HG03045 (cell line): ENCODE data around the gene RASSF7.

Source experiments
- ATAC-seq: cut with Tn5 transposase; IDR thresholded peaks from one replicate; pipeline ENCODE4 v1.9.1; 2021; ENCODE audit warnings: mild to moderate bottlenecking, moderate library complexity; ENCODE audit not compliant: unreplicated experiment

RASSF7 gene

DNA sequence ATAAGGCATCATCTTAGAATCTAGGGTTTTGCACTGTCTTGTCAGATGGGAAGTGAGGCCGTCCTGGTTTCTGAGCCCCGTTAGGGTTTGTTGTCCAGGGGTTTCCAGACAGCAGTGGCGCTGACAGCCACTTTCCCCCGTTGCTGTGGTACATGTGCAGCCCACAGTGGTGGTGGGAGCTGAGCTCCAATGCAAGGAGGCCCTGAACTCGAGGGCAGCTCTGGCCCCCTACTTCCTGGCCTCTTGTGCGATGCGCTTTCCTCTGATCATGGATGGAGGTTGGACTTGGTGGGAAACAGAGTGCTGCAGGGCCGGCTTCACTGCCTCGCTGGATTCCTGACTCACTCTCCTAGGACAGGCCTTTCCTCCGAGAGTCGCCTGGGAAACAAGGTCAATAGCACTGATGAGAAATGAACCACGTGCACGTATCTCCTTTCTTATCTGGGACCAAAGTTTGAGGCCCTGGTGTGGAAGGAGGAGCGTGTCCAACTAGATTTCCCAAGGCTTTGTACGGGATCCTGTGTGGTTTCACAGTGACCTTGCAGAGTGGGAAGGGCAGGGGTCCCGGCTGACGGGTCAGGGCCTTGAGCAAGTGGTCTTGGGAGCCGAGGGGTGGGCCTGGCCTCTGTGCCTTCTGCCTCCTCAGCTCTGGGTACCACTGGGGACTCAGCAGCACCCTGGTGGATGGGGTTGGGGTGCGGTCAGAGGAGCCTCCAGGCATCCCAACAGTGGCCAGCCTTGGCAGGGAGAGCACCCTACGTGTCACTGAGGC is 19.2 kb downstream of the RASSF7 start:
- ATAC-seq: no peak

GRCh38 chr11:581342-581741 is 20.6 kb downstream of the RASSF7 start:
- ATAC-seq: no peak

GRCh38 chr11:581752-582151 is 21.0 kb downstream of the RASSF7 start:
- ATAC-seq: no peak

GRCh38 chr11:584287-584686 is 23.5 kb downstream of the RASSF7 start:
- ATAC-seq: no peak

GRCh38 chr11:586376-587316 is 25.9 kb downstream of the RASSF7 start:
- no peak for ATAC-seq

- ATAC-seq: no peak
These were observed 26.8 kb downstream of the RASSF7 start for GRCh38 chr11:587546-587945.

GRCh38 chr11:587978-588380 is 27.2 kb downstream of the RASSF7 start:
- ATAC-seq: no peak

DNA sequence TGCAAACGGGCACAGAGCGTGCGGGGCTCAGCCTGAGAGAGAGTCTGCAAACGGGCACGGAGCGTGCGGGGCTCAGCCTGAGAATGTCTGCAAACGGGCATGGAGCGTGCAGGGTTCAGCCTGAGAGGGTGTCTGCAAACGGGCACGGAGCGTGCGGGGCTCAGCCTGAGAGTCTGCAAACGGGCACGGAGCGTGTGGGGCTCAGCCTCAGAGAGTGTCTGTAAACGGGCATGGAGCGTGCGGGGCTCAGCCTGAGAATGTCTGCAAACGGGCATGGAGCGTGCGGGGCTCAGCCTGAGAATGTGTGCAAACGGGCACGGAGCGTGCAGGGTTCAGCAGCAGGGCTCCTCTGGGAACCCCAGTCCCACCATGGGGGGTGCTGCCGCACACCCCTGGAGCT is 29.0 kb downstream of the RASSF7 start:
- no peak for ATAC-seq

GRCh38 chr11:590997-591396 is 30.2 kb downstream of the RASSF7 start:
- ATAC-seq: no peak

DNA sequence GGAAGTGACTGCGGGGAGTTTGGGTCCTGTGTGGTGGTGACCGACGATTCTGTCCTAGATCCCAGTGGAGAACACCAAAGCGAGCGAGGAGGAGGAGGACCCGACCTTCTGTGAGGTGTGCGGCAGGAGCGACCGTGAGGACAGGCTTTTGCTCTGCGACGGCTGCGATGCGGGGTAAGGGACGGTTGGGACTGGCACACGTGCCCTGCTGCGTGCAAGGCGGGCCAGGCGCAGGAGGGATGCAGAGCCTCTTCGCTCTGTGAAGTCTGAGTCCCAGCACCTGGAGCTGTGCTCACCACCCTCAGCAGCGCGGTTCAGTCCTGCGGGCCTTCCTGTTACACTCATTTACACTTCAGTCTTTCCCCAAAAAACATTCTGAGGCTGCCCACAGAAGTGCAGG is 31.7 kb downstream of the RASSF7 start:
- no peak for ATAC-seq

- no peak for ATAC-seq
These were observed 32.1 kb downstream of the RASSF7 start for GRCh38 chr11:592918-593317.

DNA sequence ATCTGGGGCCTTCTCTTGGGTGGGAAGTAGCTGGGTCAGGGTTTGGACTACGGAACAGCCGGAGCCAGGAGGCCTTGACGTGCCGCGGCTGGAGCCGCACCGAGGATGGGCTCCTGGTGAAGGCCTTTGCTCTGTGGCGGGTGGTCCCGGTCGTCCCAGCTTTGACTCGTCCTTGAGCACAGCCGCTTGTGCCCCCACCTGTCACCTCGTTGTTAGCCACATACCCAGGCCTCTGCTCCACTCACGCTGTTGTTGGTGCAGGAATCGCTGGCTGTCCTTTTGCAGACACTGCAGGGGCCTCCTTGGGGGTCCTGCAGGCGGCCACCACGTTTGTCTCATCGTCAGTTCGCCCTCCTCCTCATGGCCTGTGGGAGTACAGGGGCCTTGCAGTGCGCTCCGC is 32.6 kb downstream of the RASSF7 start:
- no peak for ATAC-seq

GRCh38 chr11:595400-595799 is 34.6 kb downstream of the RASSF7 start:
- no peak for ATAC-seq

DNA sequence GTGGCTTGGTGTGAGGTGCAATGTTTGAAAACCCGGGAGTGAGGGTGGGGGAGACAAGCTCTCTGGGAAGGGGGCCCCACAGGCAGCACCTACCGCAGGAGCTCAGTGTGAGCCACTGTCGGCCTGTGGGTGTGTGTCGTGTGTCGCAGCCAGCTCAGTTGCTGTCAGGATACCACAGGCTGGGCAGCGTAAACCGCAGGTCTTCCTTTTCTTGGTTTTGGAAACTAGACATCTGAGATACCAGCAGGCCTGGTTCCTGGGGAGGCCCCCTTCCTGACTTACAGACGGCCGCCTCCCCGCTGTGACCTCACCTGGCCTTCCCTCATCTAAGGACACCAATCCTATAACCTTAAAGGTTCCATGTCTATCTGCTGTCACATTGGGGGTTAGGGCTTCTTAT is 35.6 kb downstream of the RASSF7 start:
- no peak for ATAC-seq

GRCh38 chr11:597166-597725 is 36.5 kb downstream of the RASSF7 start:
- ATAC-seq: no peak

DNA sequence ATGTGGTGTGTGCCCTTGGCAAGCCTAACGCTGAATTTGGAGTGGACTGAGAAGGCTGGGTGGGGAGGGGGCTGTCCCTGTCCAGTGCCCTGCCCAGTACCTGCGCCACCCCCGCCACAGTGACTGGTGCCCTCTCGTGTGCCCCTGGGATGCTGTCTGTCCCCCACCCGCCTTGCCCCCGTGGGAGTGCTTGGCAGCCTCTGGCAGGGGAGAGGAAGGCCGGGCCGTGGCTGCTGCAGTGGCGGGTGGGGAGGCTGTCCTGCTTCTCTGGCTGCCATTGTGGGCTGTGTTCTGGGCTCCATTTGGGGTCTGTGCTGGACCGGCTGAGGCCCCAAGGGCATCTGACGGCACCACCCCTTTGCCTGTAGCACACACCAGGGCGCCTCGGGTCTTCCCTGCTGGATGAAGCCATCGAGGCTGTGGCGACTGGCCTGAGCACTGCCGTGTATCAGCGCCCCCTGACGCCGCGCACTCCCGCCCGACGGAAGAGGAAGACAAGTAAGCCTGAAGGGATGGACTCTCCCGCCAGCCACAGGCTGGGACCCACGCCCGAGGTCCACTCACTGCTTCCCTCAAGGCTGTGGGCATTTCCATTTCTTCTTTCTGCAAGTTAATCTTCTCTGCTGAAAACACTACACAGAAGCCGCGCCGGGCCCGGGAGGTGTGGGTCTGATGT is 37.4 kb downstream of the RASSF7 start:
- ATAC-seq: no peak

DNA sequence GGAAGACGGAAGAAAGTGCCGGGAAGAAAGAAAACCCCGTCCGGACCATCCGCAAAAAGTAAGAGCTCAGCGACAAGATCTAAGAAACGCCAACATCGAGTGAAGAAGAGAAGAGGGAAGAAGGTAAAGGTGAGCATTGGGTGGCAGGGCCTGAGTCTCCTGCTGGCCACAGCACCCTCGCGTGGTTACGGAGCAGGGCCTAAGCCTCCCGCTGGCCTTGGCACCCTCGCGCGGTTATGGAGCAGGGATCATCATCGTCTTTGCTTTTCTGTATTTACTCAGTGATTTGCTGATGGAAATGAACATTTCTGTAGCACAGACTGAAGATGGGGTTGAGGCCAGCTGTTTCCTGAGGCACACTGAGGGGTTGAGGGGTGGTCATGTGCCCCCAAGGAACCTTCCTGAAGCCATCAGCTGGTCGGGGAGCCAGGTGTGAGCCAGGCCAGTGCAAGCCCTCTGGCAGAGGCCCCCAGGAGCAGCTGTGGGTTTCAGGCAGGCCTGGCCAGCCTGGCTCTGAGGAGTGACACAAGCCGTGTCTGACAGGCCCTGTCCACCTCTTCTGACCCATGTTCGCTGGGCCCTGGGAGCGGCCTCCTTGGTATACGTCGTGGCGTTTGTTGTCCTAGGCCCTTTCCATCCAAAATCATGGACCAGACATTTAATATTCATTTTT is 40.9 kb downstream of the RASSF7 start:
- ATAC-seq: no peak

DNA sequence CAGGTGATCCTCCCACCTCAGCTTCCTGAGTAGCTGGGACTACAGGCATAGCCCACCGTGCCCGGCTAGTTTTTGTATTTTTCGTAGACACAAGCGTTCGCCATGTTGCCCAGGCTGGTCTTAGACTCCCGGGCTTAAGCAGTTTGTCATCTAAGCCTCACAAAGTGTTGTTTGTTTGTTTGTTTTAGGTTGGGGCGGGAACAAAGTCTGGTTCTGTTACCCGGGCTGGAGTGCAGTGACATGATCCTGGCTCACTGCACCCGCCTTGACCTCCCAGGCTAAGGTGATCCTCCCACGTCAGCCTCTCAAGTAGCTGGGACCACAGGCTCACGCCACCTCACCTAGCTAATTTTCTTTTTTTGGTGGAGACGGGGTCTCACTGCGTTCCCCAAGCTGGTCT is 42.4 kb downstream of the RASSF7 start:
- no peak for ATAC-seq

DNA sequence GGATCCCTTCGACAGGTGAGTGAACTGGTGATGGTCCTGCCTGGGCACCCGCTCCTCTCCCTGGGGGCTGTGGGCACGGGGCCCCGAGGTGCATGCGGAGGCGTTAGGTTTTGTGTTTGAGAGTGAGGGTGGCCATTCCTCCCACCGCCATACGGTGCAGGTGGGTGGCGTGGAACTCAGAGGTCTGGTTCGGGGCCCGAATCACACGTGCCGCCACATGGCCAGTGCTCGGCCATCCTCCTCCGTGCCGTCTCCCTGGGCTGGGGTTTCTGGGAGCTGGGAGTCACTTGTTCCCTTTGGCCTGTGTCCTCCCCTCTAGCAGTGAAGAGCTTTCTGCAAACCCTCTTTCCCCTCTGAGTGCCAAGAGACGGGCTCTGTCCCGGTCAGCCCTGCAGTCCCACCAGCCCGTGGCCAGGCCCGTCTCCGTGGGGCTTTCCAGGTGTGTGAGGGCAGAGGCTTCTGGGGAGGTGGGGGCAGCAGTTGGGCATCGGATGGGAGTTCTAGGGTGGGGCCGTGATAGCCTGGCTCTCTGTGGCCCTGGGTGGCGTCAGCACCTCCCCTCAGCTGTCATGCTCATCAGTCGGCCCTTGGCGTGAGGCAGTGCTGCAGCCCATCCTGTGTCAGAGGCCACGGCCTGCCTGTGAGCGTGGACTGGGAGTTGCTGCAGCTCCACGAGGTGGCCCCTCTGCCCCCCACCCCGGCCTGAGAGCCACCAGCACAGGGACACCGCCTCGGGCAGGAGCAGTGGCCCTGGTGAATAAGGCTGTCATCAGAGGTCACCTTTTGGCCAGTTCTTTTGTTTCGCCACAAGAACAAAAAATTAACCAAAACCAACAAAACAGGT is 44.7 kb downstream of the RASSF7 start:
- ATAC-seq: no peak

- no peak for ATAC-seq
These were observed 45.5 kb downstream of the RASSF7 start for GRCh38 chr11:606245-606644.
